IMR-90 (cell line): Measurements from ENCODE around the gene IFT57.

ENCODE experiments used
- BHLHE40 ChIP-seq: fragments of 150-350 bp; IDR thresholded peaks from 2 replicates; pipeline ENCODE4 v1.6.1; 2016; ENCODE audit warnings: mild to moderate bottlenecking, low read depth, low read length
- CEBPB ChIP-seq: IDR thresholded peaks from 2 replicates; pipeline ENCODE4 v1.6.1; 2012; ENCODE audit warnings: low read depth, low read length, improper control_type of control experiment
- CTCF ChIP-seq: conservative IDR thresholded peaks from 2 replicates; pipeline ENCODE4 v1.5.1; 2012; ENCODE audit warnings: mild to moderate bottlenecking, low read depth, low read length, improper control_type of control experiment
- ELK1 ChIP-seq: fragments of 150-350 bp; IDR thresholded peaks from 2 replicates; pipeline ENCODE4 v1.6.1; 2016; ENCODE audit warnings: low read depth, mild to moderate bottlenecking, low read length, moderate library complexity, borderline replicate concordance
- FOS ChIP-seq: fragments of 150-350 bp; IDR thresholded peaks from 2 replicates; pipeline ENCODE4 v1.6.1; 2016; ENCODE audit warnings: low read depth, low read length
- MAFK ChIP-seq: IDR thresholded peaks from 2 replicates; pipeline ENCODE4 v1.6.1; 2012; ENCODE audit warnings: low read depth, low read length, improper control_type of control experiment
- MAZ ChIP-seq: IDR thresholded peaks from 2 replicates; pipeline ENCODE4 v1.6.1; 2012; ENCODE audit warnings: low read depth, mild to moderate bottlenecking, low read length, improper control_type of control experiment, moderate library complexity, borderline replicate concordance
- MXI1 ChIP-seq: IDR thresholded peaks from 2 replicates; pipeline ENCODE4 v1.6.1; 2012; ENCODE audit warnings: low read depth, mild to moderate bottlenecking, low read length, moderate library complexity, borderline replicate concordance
- POLR2A ChIP-seq: IDR thresholded peaks from 2 replicates; pipeline ENCODE4 v1.6.1; 2012; ENCODE audit warnings: mild to moderate bottlenecking, low read depth, low read length
- RAD21 ChIP-seq: IDR thresholded peaks from 2 replicates; pipeline ENCODE4 v1.6.1; 2012; ENCODE audit warnings: low read length, improper control_type of control experiment
- RCOR1 ChIP-seq: IDR thresholded peaks from 2 replicates; pipeline ENCODE4 v1.6.1; 2012; ENCODE audit warnings: mild to moderate bottlenecking, low read length, improper control_type of control experiment; ENCODE audit not compliant: insufficient replicate concordance
- RFX5 ChIP-seq: IDR thresholded peaks from 2 replicates; pipeline ENCODE4 v1.8.0; 2012; ENCODE audit warnings: low read depth, mild to moderate bottlenecking, low read length, moderate library complexity
- SMC3 ChIP-seq: fragments of 150-350 bp; IDR thresholded peaks from 2 replicates; pipeline ENCODE4 v1.6.1; 2016; ENCODE audit warnings: low read depth, mild to moderate bottlenecking, antibody characterized with exemption, low read length, moderate library complexity
- USF2 ChIP-seq: fragments of 150-350 bp; IDR thresholded peaks from 2 replicates; pipeline ENCODE4 v1.6.1; 2017; ENCODE audit warnings: mild to moderate bottlenecking, antibody characterized with exemption, low read length, low read depth

- no peak for TF ChIP-seq CTCF
- TF ChIP-seq RFX5: no peak
- no peak for TF ChIP-seq POLR2A
- TF ChIP-seq MAZ: no peak
- TF ChIP-seq RCOR1: no peak
- TF ChIP-seq ELK1: no peak
- no peak for TF ChIP-seq CEBPB
- no peak for TF ChIP-seq RAD21
- TF ChIP-seq SMC3: no peak
- no peak for TF ChIP-seq MXI1
- TF ChIP-seq BHLHE40: no peak
- no peak for TF ChIP-seq MAFK
- TF ChIP-seq USF2: no peak
- no peak for TF ChIP-seq FOS
These were observed 92.0 kb downstream of the IFT57 start for GRCh38 chr3:108130236-108130635.
